ENCODE results near the gene SEMA6A.
"Not testable (repeated sequence)": the region's sequence is repeated elsewhere in the genome, so short reads cannot be mapped to it uniquely, and the experiment has no call there.

Gene SEMA6A

GRCh38 chr5:116554764-116555163, 19.9 kb downstream of the SEMA6A start:
- in situ Hi-C loops (cut with MboI; ENCODE audit: low sequenced_read_pairs) = no loop called here

DNA sequence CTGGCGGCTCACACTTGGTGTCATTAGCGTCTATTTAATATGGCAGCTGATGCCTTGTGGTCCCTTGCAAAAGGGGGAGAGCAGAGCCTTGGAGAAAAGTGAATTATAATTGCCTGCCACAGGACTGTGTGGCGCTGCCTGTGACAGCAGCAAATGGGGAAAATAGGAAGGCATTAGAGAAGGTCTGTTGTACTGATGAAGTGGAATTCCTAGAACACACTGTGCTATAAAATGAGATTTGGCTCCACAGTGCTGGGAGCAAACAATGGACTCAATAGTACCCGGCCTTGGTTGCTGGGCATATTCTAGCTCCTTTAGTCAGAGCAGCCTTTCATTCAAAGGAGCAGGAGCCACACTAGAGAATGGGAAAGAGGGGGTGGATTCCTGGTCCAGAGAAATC, 21.3 kb downstream of the SEMA6A start:
- in situ Hi-C loops (cut with MboI; ENCODE audit: low sequenced_read_pairs) = no loop called here

GRCh38 chr5:116550082-116550481, 24.5 kb downstream of the SEMA6A start:
- in situ Hi-C loops (cut with MboI; ENCODE audit: low sequenced_read_pairs) = no loop called here

DNA sequence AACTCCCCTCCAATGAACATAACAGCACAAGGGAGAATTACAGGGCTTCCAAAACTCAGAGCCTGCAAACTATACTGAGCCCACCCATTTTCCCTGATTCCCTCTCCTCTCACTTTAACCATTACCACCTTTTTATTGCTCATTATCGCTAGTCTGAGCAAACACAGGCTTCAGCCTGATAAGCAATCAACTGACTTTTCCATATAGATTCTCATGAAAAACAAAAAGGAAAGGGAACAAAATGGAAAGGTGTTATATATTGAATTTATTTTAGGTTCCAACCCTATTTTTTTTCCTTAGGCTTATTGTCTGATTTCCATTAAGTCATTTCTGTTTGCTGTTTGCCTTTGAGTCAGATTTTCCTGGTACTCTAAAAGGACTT, 27.9 kb downstream of the SEMA6A start:
- in situ Hi-C loops (cut with MboI; ENCODE audit: low sequenced_read_pairs) = no loop called here

- in situ Hi-C loops (cut with MboI; ENCODE audit: low sequenced_read_pairs) = no loop called here
Observed at GRCh38 chr5:116546033-116546742, 28.4 kb downstream of the SEMA6A start.

DNA sequence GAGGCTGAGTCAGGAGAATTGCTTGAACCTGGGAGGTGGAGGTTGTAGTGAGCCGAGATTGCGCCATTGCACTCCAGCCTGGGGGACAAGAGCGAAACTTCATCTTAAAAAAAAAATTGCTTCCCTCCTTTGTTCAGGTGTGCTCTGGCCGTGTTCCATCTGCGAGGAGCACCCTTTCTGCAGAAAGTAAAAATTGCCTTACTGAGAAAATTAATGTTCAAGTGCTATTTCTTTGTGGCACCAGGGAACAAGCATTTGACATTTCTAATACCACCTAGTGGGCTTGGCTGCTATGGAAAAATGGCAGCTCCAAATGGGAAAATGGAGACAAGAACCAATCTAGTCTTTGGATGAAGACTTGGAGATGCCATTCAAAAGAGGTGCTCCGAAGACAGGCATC, 29.2 kb downstream of the SEMA6A start:
- in situ Hi-C loops (cut with MboI; ENCODE audit: low sequenced_read_pairs) = not testable (repeated sequence)

DNA sequence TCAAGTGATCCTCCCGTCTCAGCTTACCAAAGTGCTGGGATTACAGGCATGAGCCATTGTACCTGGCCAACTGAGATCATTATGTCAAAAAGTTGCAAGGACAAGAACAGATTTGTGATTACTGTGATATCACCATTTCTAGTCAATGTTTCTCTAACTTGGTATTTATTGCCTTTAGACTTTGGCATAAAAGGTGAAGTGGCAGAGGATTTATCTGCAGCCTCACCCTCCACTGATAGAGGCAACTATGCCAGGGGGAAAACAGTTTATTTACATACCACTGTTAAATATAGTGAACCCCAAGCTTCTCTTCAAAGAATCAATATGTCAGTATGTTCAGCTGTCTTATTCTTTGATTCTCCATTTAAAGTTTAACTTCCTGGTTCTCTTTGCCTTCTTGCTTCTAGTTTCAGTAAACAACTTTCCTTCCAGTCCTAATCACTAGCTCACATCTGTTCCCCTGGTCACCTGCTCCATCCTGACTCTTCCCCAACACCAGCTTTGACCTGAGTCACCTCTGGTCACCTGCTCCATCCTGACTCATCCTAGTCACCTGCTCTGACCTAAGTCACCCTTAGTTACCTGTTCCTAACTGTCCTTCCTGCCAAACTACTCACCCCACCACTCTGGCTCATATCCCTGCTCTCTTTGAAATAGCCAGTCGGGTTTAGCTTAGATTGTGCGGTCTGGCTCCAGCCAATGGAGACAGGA, 29.9 kb downstream of the SEMA6A start:
- in situ Hi-C loops (cut with MboI; ENCODE audit: low sequenced_read_pairs) = no loop called here

DNA sequence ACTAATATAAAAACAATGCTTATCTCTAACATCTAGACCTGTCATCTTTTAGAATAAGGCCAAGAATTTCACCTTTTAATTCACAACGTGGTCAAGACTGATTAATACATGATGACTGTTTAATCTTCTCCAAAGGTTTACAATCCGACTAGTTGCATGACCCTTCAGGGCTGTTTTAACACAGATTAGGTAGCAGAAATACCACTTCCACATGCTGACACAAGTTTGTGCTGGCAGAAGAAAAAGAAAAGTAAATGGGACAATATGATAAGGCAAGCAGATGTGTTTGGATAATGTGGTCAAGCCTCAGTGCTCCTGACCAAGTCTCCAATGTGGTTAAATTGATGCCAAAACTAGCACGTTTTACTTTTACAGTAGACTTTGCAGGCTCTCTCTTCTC, 31.1 kb downstream of the SEMA6A start:
- in situ Hi-C loops (cut with MboI; ENCODE audit: low sequenced_read_pairs) = no loop called here

DNA sequence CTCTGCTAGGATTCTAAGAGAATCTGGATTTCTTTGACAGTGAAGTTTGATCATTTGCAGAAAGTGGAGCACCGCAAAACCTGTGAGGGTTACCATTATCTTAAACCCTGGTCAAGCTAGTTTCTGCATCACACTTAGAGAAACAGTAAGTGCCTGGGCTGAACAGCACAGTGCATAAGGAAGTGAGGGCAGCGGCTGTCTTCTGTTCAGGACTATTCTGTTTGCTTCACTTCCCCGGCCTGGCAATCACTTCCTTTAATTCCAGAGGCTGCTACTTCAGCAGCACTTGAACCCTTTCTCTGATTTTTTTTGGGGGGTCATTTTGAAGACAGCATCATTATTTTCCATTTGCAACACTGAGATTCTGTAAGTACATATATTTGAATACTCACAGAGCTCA, 32.0 kb downstream of the SEMA6A start:
- in situ Hi-C loops (cut with MboI; ENCODE audit: low sequenced_read_pairs) = no loop called here

DNA sequence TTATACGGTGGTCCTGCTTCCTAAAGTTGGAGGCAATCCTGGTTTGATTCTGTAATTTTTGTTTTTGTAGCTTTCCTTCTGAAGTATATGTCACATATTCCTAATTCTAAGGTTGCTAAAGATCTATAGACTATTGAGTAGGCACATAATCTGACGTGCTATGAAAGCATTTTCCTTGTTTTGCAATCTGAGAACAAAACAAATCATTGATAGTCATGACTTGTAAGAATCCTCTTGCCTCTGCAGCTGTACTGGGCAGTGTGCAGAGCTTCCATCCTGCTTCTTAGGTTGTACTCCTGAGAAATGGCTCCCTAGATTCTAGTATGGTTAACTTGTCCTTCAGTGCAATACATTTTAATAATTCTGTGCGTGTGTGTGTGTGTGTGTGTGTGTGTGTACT, 35.4 kb downstream of the SEMA6A start:
- in situ Hi-C loops (cut with MboI; ENCODE audit: low sequenced_read_pairs) = no loop called here

GRCh38 chr5:116536316-116537083, 38.1 kb downstream of the SEMA6A start:
- in situ Hi-C loops (cut with MboI; ENCODE audit: low sequenced_read_pairs) = no loop called here

DNA sequence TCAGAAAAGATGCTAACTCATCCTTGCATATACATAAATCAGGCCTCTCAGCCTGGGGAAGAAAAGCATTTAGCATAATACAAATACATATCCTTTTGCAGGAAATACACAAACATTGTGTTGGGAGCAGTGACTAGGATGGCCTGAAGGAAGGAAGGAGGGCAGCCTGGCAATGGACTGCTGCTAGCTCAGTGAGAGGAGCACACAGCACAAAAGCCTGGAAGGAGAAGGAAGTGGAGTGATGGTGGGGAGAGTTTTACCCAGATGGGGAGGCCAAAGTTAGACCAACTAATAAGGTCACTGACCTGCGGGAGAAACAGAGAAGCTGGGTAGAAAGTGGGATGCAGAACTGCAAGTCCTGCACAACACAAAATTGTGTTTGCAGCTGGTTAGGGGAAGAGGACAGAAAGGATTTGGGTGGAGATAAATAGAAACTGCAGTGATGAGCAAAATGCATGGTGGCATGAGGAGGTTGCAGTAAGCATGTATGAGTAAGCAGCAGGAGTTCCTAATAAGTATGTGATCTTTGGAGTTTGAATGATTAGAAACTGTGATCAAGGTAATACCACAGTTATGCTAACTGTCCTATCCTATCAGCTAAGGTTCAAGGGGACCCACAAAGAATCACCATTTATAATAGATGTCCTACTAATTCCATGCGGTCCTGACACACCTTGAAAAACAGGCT, 39.5 kb downstream of the SEMA6A start:
- in situ Hi-C loops (cut with MboI; ENCODE audit: low sequenced_read_pairs) = no loop called here

DNA sequence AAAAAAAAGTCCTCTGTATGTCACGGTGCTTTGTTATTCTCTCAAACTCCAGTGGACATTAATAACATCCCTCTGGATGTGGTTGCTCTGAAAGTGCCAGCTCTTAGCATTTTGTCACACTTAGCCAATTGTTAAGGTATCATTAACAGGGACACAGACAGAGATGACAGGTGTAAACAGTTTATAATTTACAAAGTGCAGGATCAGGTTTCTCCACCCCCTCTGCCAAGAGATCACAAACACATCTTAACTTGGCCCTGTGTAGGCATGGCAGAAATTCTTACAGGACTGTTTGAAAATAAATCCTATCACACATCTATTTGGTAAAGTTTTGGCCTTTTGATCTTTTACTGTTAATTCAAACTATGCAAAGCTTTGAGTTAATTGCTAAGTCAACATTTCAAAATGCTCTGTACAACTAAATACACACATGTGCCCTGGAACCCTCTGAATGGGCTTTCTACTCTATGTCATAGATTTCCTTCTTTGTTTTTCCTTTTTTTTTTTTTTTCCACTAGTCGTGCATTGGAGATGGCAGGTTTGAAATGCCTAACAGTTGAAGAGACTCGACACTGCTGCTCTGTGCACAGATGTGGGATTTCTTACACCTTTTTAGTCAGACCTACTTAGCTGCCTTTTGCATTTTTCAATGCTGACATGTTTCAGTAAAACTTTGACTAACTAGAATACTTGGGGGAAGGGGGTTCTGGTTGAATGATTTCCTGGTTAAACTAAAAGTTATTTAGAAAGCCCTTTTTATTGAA, 41.7 kb downstream of the SEMA6A start:
- in situ Hi-C loops (cut with MboI; ENCODE audit: low sequenced_read_pairs) = no loop called here

- in situ Hi-C loops (cut with MboI; ENCODE audit: low sequenced_read_pairs) = no loop called here
Observed at GRCh38 chr5:116531635-116532034, 43.0 kb downstream of the SEMA6A start.

GRCh38 chr5:116531117-116531516, 43.5 kb downstream of the SEMA6A start:
- in situ Hi-C loops (cut with MboI; ENCODE audit: low sequenced_read_pairs) = no loop called here

GRCh38 chr5:116530276-116530675, 44.3 kb downstream of the SEMA6A start:
- in situ Hi-C loops (cut with MboI; ENCODE audit: low sequenced_read_pairs) = no loop called here

- in situ Hi-C loops (cut with MboI; ENCODE audit: low sequenced_read_pairs) = no loop called here
Observed at GRCh38 chr5:116529615-116530014, 45.0 kb downstream of the SEMA6A start.

DNA sequence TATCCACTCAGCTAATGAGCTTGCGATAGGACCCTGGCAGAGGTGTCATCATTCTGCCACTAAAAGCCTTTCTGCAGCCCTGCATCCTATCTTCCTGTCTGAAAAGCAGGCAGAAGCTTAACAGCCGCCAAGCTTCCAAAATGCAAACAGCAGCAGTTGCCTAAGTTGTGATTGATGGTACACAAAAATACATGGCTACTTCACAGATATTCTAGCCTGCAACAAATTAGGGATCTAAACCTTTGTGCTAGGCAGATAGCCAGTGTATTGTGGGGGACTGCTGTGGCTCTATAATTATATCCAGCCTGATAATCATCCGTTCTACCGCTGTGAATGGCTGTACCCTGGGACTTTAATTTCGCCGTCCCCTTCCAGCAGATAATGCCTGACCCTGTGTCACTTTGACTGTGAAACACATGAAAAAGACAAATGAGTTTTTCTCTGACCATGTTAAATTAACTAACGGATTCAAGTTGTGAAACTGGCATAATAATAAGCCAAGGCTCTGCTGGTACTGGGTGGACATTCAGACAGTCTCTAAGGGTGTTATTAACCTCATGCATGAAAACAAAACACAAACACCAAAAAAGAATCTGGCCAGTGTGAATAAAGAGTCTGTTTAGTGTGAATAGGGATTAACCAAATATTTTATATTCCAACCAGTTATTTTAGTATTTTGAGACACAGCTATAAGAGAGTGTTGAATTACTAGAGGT, 45.9 kb downstream of the SEMA6A start:
- in situ Hi-C loops (cut with MboI; ENCODE audit: low sequenced_read_pairs) = no loop called here

- in situ Hi-C loops (cut with MboI; ENCODE audit: low sequenced_read_pairs) = no loop called here
Observed at GRCh38 chr5:116527582-116527981, 47.0 kb downstream of the SEMA6A start.

DNA sequence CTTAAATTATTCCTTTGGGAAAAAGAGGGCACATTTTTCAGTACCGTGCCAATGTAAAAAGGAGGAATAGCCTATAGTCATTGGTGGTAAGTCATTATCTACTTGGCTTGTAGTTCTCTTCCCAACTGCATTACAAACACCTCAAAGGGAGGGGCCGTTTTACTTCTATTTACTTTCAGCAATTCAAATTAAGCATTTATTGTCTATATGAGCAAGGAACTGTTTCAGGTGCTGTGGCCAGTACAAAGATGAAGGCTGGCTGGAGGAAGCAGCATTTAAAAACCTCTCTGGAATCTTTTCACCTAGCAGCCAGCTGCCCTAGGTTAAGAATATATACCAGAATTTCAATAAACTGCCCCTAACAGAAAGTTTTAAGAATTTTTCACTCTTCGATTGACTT, 48.9 kb downstream of the SEMA6A start:
- in situ Hi-C loops (cut with MboI; ENCODE audit: low sequenced_read_pairs) = no loop called here
